WERI-Rb-1 (cell line): ENCODE results near the gene SPTBN5.

Experiments used
- DNase-seq: peaks from one replicate; pipeline ENCODE4 v3.0.0-alpha.2; 2020
- H3K27ac ChIP-seq: fragments of 250-450 bp; sonication (Bioruptor Pico); 2 replicates; pipeline ENCODE4 v1.5.1; 2020; ENCODE audit warnings: mild to moderate bottlenecking, moderate library complexity
- H3K27me3 ChIP-seq: fragments of 250-450 bp; sonication (Bioruptor Pico); 2 replicates; pipeline ENCODE4 v1.5.1; 2021; ENCODE audit warnings: mild to moderate bottlenecking, low read depth, moderate library complexity; ENCODE audit not compliant: insufficient read depth, severe bottlenecking
- H3K36me3 ChIP-seq: fragments of 250-450 bp; sonication (Bioruptor Pico); 2 replicates; pipeline ENCODE4 v1.5.1; 2020; ENCODE audit warnings: mild to moderate bottlenecking, moderate library complexity
- H3K4me3 ChIP-seq: 2 replicates; pipeline ENCODE4 v1.5.1; 2011; ENCODE audit warnings: low read depth, mild to moderate bottlenecking, control low read depth, low read length
- H3K9me3 ChIP-seq: fragments of 250-450 bp; sonication (Bioruptor Pico); 2 replicates; pipeline ENCODE4 v1.5.1; 2021; ENCODE audit warnings: mild to moderate bottlenecking, moderate library complexity; ENCODE audit not compliant: severe bottlenecking
- TF ChIP-seq, protein P1 (sequence below): IDR thresholded peaks from 2 replicates; pipeline ENCODE4 v1.5.1; 2011; ENCODE audit warnings: low read depth, mild to moderate bottlenecking, control low read depth, inconsistent platforms, low read length

Gene SPTBN5

DNA sequence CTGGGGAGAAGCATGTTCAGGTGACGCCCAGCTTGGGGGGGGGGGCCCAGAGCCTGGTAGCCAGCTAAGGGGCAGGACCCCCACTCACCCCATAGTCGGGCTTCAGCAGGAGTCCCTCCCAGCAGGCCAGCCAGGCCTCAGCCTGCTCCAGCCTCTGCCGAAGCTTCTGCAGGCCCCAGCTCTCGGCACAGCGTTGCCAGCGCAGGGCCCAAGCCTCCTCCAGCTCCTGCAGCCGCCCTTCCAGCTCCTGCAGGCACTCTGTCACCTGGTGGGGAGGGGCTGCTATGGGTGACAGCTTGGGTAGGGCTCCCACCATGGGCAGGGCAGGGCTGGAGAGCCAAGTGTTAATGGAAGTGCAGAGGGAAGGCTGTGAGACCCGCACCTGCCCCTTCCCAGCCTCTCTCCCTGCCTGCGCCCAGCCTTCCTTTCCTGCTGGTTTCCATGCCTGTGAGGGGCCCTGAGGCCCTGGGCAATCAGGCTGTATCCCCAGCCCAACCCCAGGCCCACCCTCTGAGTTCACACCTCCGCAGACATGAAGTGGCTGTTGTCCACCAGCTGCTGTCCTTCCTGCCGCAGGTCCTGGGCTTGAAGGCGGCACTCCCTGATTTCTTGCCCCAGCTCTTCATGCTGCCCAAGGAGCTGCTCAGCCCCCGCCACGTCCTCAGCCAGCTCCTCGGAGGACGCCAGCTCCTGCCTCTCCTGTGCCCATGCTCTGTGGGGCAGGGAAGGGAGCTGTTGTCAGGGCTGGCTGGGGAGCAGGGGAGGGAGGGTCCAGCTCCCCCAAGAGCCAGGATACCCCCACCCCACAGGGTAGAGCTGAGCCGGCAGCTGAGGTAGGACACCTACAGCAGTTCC is 40.9 kb downstream of the SPTBN5 start:
- H3K4me3 ChIP-seq, result no peak overlapping the region
- H3K36me3 ChIP-seq, result peaks cover 7% of the 10 kb centered on the region
- no peaks in the 10 kb centered on the region for H3K9me3 ChIP-seq
- H3K27me3 ChIP-seq, result no peaks in the 10 kb centered on the region
- no peak overlapping the region for H3K27ac ChIP-seq
- DNase-seq, result no peak
- TF ChIP-seq, protein P1, sequence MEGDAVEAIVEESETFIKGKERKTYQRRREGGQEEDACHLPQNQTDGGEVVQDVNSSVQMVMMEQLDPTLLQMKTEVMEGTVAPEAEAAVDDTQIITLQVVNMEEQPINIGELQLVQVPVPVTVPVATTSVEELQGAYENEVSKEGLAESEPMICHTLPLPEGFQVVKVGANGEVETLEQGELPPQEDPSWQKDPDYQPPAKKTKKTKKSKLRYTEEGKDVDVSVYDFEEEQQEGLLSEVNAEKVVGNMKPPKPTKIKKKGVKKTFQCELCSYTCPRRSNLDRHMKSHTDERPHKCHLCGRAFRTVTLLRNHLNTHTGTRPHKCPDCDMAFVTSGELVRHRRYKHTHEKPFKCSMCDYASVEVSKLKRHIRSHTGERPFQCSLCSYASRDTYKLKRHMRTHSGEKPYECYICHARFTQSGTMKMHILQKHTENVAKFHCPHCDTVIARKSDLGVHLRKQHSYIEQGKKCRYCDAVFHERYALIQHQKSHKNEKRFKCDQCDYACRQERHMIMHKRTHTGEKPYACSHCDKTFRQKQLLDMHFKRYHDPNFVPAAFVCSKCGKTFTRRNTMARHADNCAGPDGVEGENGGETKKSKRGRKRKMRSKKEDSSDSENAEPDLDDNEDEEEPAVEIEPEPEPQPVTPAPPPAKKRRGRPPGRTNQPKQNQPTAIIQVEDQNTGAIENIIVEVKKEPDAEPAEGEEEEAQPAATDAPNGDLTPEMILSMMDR, result no peak

DNA sequence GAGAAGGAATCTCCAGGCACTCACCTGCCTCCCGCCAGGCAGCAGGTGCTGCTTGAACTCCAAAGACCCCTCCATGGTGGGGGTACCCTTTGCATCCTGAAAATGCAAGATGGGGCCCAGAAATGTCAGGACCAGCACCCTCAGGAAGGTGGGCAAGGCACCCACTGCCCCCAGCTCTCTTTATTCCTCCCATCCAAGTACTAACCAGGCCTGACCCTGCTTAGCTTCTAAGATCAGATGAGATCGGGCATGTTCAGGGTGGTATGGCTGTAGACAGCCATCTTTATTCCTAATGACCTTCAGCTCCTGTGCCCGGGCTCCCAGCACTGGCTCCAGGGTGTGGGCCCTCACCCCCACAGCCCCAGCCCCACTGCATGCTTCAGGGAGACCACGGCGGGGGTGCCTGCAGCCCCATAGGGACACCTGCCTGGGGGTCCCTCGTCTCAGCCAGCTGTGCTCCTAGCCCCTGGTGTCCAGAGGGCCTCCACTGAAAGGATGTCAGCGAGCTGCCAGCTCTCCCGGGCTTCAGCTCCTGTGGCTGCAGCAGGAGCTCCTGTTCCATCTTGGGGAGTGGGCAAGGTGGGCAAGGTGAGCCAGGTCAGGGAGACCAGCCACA is 42.0 kb downstream of the SPTBN5 start:
- TF ChIP-seq, protein P1, result no peak
- no peak overlapping the region for H3K27ac ChIP-seq
- H3K4me3 ChIP-seq, result no peak overlapping the region
- H3K27me3 ChIP-seq, result no peaks in the 10 kb centered on the region
- H3K9me3 ChIP-seq, result no peaks in the 10 kb centered on the region
- peaks cover 13% of the 10 kb centered on the region for H3K36me3 ChIP-seq
- no peak for DNase-seq

DNA sequence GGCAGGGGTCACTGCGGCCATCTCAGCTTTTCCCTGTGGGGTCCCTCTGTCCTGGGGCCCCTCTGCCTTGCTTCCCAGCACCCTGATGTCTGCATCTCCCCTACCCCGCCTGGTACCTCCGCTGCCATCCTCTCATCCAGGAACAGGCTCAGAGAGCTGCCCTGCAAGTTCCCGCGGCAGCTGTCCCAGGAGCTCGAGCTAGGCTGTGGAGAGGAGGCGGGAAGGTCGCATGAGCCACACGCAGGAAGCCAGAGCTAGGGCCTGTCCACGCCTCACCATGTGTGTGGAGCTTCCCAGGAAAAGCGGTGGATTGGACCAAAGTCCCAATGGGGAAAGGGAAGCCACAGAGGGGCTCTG is 42.7 kb downstream of the SPTBN5 start:
- DNase-seq, result no peak
- no peaks in the 10 kb centered on the region for H3K9me3 ChIP-seq
- TF ChIP-seq, protein P1, result no peak
- H3K27me3 ChIP-seq, result no peaks in the 10 kb centered on the region
- H3K4me3 ChIP-seq, result no peak overlapping the region
- H3K27ac ChIP-seq, result no peak overlapping the region
- peaks cover 17% of the 10 kb centered on the region for H3K36me3 ChIP-seq

GRCh38 chr15:41850482-41851166 is 43.2 kb downstream of the SPTBN5 start:
- no peak for DNase-seq
- H3K9me3 ChIP-seq, result no peaks in the 10 kb centered on the region
- TF ChIP-seq, protein P1, result no peak
- H3K27me3 ChIP-seq, result no peaks in the 10 kb centered on the region
- no peak overlapping the region for H3K4me3 ChIP-seq
- no peak overlapping the region for H3K27ac ChIP-seq
- peaks cover 17% of the 10 kb centered on the region for H3K36me3 ChIP-seq

DNA sequence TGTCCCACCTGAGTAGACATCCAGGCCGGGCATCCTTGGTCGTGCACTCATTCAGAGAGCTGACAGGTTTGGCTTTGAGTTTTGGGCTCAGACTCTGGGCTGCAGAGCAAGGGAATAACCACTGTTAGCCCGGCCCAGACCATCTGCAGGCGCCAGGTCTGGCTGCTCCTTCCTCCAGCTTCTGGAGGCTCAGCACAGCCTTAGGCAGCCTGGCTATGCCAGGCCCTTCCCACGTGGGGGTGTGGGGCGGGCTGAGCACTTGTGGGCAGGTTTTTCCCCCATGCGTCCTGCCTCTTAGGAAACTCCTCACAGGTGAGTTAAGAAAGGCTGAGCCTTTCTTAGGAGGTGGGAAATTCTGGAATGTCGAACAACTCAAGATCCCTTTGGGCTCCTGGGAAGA is 44.0 kb downstream of the SPTBN5 start:
- TF ChIP-seq, protein P1, result no peak
- Histone ChIP-seq H3K27me3 (no peaks in the 10 kb centered on the region), H3K9me3 (no peaks in the 10 kb centered on the region), H3K4me3 (no peak overlapping the region), H3K27ac (no peak overlapping the region), H3K36me3 (peaks cover 17% of the 10 kb centered on the region)
- no peak for DNase-seq
